NCI-H1092 (cell line): ENCODE results near the gene CPAMD8.
A peak's percentile ranks its signal among the peaks of the same experiment; 100 is the strongest.
"Not testable (repeated sequence)": the region's sequence is repeated elsewhere in the genome, so short reads cannot be mapped to it uniquely, and the experiment has no call there.

ENCODE experiments used
- DNase-seq: peaks from one replicate; lab custom pipeline; 2025; lab: John Stamatoyannopoulos, UW

Gene CPAMD8

GRCh38 chr19:16998635-16999194 is 27.9 kb downstream of the CPAMD8 start:
- no peak for DNase-seq

- DNase-seq = not testable (repeated sequence)
These were observed 29.6 kb downstream of the CPAMD8 start for GRCh38 chr19:16996838-16997490.

GRCh38 chr19:16988661-16989060 is 37.9 kb downstream of the CPAMD8 start:
- DNase-seq = no peak

- no peak for DNase-seq
These were observed 41.2 kb downstream of the CPAMD8 start for GRCh38 chr19:16985403-16985802.

- DNase-seq = not testable (repeated sequence)
These were observed 44.0 kb downstream of the CPAMD8 start for GRCh38 chr19:16982586-16982985.

GRCh38 chr19:16978839-16979802 is 47.5 kb downstream of the CPAMD8 start:
- DNase-seq = no peak

GRCh38 chr19:16978156-16978555 is 48.5 kb downstream of the CPAMD8 start:
- no peak for DNase-seq

GRCh38 chr19:16977306-16977705 is 49.3 kb downstream of the CPAMD8 start:
- DNase-seq = no peak

GRCh38 chr19:16976446-16976845 is 50.2 kb downstream of the CPAMD8 start:
- no peak for DNase-seq

GRCh38 chr19:16970821-16971220 is 55.8 kb downstream of the CPAMD8 start:
- no peak for DNase-seq

- no peak for DNase-seq
These were observed 57.5 kb downstream of the CPAMD8 start for GRCh38 chr19:16969135-16969534.

- DNase-seq = not testable (repeated sequence)
These were observed 65.4 kb downstream of the CPAMD8 start for GRCh38 chr19:16960996-16961822.

- not testable (repeated sequence) for DNase-seq
These were observed 68.3 kb downstream of the CPAMD8 start for GRCh38 chr19:16958277-16958676.

- no peak for DNase-seq
These were observed 68.8 kb downstream of the CPAMD8 start for GRCh38 chr19:16957855-16958254.

- DNase-seq = peak; percentile 25
These were observed 69.4 kb downstream of the CPAMD8 start for GRCh38 chr19:16957151-16957701.

- no peak for DNase-seq
These were observed 71.4 kb downstream of the CPAMD8 start for GRCh38 chr19:16955161-16955560.

- no peak for DNase-seq
These were observed 74.6 kb downstream of the CPAMD8 start for GRCh38 chr19:16952046-16952445.

- DNase-seq = no peak
These were observed 75.1 kb downstream of the CPAMD8 start for GRCh38 chr19:16951529-16951928.

GRCh38 chr19:16949496-16950023 is 77.0 kb downstream of the CPAMD8 start:
- DNase-seq = no peak

GRCh38 chr19:16946951-16947940 is 79.4 kb downstream of the CPAMD8 start:
- no peak for DNase-seq
